ENCODE results near the gene USP35. TPM values are rescaled to one million over a fixed set of nuclear protein-coding genes. Genes with fewer than 3 reads are reported as not detected.

Gene USP35
- polyA plus RNA-seq, 1 of the 3 experiments (the other 2 are of a cell fraction), result 8.4 TPM

DNA sequence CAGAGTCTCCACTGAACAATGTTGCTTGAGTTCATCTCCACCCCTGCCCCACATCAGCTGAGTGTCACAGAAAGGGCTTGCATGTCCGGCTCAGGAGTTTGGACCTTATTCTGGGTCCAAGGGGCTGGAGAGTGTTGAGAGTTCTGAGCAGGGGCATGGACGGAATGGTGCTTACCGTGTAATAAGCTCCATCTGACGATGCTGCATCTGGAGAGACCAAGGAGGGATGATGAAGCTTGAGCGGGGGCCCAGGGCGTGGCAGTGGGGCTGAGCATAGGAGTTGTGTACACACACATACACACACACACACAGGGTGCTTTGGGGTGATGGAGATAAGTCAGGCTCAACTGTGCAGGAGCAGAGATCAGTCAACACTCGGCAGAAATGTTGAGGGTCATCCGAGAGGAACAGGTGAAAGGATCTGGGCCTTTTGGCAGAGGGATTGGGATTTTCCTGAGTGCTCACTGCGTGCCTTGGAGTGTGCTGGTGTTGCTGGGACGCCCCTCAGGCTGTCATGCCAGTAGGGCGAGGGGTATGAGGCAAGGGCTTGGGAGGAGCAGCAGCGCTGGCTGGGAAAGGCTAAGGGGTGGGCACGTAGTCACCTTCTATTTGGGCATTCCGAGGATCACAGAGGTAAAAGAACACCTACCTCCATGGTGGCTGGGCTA lies 2.3 kb downstream of the USP35 start:
- WGBS (ENCODE audit: low lambda C conversion rate), result 91% methylated on average over 11 of the region's 14 CpGs
- no peaks in the 10 kb centered on the region for H3K36me3 ChIP-seq (replicated peaks in 1 of 2; ENCODE audit: control insufficient read depth in 1 of 2, insufficient read depth in 2 of 2, low read length in 1 of 2)
- H3K27ac ChIP-seq (ENCODE audit: low read depth in 2 of 2, low read length in 1 of 2), result no peak overlapping the region
- no peak for DNase-seq
- no peaks in the 10 kb centered on the region for H3K9me2 ChIP-seq
- ChIA-PET CTCF (interaction anchor here (1.6 to 3.2 kb wide), 2 partner anchors 227 to 373 kb away, joined by 3 to 12 read pairs; partner anchors contain the start of gene GAB2), POLR2A (no interaction called here)
- peaks cover 74% of the 10 kb centered on the region for H3K79me2 ChIP-seq (ENCODE audit: insufficient read depth)
- H3F3A ChIP-seq (replicated peaks; ENCODE audit: insufficient read depth), result peaks cover 5% of the 10 kb centered on the region
- 0 out of 2 replicates have a peak, but pooled peaks cover 10% of the 10 kb centered on the region for H4K20me1 ChIP-seq (ENCODE audit: insufficient read depth)
- H3K4me3 ChIP-seq (ENCODE audit: low read depth in 2 of 2, low read length in 1 of 2), result no peak overlapping the region
- no peaks in the 10 kb centered on the region for H3K9me3 ChIP-seq
- TF ChIP-seq MXI1 (IDR thresholded peaks at IDR 0.05; ENCODE audit: low read depth, low read length) (no peak), FOXM1 (IDR thresholded peaks at IDR 0.05; ENCODE audit: low read depth) (no peak), ELF1 (IDR thresholded peaks at IDR 0.05) (no peak), TEAD4 (IDR thresholded peaks at IDR 0.05; ENCODE audit: borderline replicate concordance, insufficient read depth) (no peak), MEF2A (IDR thresholded peaks at IDR 0.05; ENCODE audit: borderline replicate concordance, low read depth) (no peak), EZH2phosphoT487 (IDR thresholded peaks at IDR 0.05; ENCODE audit: borderline replicate concordance, low read depth) (no peak), GATA2 (CRISPR knock-in tag; IDR thresholded peaks at IDR 0.05) (no peak), RAD21 (IDR thresholded peaks at IDR 0.05; ENCODE audit: low read length) (no peak), GABPA (IDR thresholded peaks at IDR 0.05; ENCODE audit: low read depth) (no peak), SMC3 (IDR thresholded peaks at IDR 0.05; ENCODE audit: low read depth, low read length) (no peak), POLR2AphosphoS5 (IDR thresholded peaks at IDR 0.05; ENCODE audit: low read depth, low read length) (no peak)
- TF ChIP-seq, protein P1, sequence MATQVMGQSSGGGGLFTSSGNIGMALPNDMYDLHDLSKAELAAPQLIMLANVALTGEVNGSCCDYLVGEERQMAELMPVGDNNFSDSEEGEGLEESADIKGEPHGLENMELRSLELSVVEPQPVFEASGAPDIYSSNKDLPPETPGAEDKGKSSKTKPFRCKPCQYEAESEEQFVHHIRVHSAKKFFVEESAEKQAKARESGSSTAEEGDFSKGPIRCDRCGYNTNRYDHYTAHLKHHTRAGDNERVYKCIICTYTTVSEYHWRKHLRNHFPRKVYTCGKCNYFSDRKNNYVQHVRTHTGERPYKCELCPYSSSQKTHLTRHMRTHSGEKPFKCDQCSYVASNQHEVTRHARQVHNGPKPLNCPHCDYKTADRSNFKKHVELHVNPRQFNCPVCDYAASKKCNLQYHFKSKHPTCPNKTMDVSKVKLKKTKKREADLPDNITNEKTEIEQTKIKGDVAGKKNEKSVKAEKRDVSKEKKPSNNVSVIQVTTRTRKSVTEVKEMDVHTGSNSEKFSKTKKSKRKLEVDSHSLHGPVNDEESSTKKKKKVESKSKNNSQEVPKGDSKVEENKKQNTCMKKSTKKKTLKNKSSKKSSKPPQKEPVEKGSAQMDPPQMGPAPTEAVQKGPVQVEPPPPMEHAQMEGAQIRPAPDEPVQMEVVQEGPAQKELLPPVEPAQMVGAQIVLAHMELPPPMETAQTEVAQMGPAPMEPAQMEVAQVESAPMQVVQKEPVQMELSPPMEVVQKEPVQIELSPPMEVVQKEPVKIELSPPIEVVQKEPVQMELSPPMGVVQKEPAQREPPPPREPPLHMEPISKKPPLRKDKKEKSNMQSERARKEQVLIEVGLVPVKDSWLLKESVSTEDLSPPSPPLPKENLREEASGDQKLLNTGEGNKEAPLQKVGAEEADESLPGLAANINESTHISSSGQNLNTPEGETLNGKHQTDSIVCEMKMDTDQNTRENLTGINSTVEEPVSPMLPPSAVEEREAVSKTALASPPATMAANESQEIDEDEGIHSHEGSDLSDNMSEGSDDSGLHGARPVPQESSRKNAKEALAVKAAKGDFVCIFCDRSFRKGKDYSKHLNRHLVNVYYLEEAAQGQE (IDR thresholded peaks at IDR 0.05; ENCODE audit: low read depth, low read length), result no peak
- TF ChIP-seq, protein P2, sequence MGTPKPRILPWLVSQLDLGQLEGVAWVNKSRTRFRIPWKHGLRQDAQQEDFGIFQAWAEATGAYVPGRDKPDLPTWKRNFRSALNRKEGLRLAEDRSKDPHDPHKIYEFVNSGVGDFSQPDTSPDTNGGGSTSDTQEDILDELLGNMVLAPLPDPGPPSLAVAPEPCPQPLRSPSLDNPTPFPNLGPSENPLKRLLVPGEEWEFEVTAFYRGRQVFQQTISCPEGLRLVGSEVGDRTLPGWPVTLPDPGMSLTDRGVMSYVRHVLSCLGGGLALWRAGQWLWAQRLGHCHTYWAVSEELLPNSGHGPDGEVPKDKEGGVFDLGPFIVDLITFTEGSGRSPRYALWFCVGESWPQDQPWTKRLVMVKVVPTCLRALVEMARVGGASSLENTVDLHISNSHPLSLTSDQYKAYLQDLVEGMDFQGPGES (IDR thresholded peaks at IDR 0.05; ENCODE audit: low read depth, low read length), result no peak
- TF ChIP-seq, protein P3, sequence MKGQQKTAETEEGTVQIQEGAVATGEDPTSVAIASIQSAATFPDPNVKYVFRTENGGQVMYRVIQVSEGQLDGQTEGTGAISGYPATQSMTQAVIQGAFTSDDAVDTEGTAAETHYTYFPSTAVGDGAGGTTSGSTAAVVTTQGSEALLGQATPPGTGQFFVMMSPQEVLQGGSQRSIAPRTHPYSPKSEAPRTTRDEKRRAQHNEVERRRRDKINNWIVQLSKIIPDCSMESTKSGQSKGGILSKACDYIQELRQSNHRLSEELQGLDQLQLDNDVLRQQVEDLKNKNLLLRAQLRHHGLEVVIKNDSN (IDR thresholded peaks at IDR 0.05; ENCODE audit: borderline replicate concordance, low read depth), result no peak
- TF ChIP-seq, protein P4, sequence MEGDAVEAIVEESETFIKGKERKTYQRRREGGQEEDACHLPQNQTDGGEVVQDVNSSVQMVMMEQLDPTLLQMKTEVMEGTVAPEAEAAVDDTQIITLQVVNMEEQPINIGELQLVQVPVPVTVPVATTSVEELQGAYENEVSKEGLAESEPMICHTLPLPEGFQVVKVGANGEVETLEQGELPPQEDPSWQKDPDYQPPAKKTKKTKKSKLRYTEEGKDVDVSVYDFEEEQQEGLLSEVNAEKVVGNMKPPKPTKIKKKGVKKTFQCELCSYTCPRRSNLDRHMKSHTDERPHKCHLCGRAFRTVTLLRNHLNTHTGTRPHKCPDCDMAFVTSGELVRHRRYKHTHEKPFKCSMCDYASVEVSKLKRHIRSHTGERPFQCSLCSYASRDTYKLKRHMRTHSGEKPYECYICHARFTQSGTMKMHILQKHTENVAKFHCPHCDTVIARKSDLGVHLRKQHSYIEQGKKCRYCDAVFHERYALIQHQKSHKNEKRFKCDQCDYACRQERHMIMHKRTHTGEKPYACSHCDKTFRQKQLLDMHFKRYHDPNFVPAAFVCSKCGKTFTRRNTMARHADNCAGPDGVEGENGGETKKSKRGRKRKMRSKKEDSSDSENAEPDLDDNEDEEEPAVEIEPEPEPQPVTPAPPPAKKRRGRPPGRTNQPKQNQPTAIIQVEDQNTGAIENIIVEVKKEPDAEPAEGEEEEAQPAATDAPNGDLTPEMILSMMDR (IDR thresholded peaks at IDR 0.05), result no peak
- H3K9ac ChIP-seq, result no peak overlapping the region
- peak overlapping the region; percentile 86; the same call in 1 of the 2 replicates for H3K4me2 ChIP-seq
- peaks cover 12 to 32% of the 10 kb centered on the region in 2 experiments; a peak in 3 of 4 replicates for H3K4me1 ChIP-seq (ENCODE audit: control insufficient read depth in 1 of 2, insufficient read depth in 2 of 2, low read depth in 1 of 2, low read length in 1 of 2)
- no peak overlapping the region for H2AFZ ChIP-seq (ENCODE audit: low read depth)
- H3K27me3 ChIP-seq (ENCODE audit: insufficient read depth), result no peaks in the 10 kb centered on the region

All from SK-N-SH (cell line).